Sigmoid colon (tissue), 7 donors: ENCODE measurements around the gene KIAA0040. TPM values are rescaled to one million over a fixed set of nuclear protein-coding genes. Genes with fewer than 3 reads are reported as not detected.

Experiments
- DNase-seq: peaks from one replicate; pipeline ENCODE4 v3.0.0-alpha.2; 2019
- H3K27ac ChIP-seq, 4 donors: fragments of 200-600 bp; sonication (generic); one replicate each; pipeline ENCODE4 v1.5.1; 2016 to 2019; ENCODE audit warnings: mild to moderate bottlenecking in 1 of 4
- H3K27me3 ChIP-seq, 3 donors: fragments of 200-600 bp; sonication (generic); one replicate each; pipeline ENCODE4 v1.5.1; 2019; ENCODE audit warnings: mild to moderate bottlenecking in 1 of 3
- H3K36me3 ChIP-seq, 4 donors: fragments of 200-600 bp; sonication (generic); one replicate each; pipeline ENCODE4 v1.5.1; 2016 to 2019
- H3K4me1 ChIP-seq, 4 donors: fragments of 200-600 bp; sonication (generic); one replicate each; pipeline ENCODE4 v1.5.1; 2017 to 2019
- H3K4me3 ChIP-seq, 4 donors: fragments of 200-600 bp; sonication (generic); one replicate each; pipeline ENCODE4 v1.5.1; 2017 to 2019; ENCODE audit warnings: mild to moderate bottlenecking in 2 of 4, moderate library complexity in 1 of 4
- H3K9me3 ChIP-seq, 4 donors: fragments of 200-600 bp in 3 of 4; sonication (generic) in 3 of 4; one replicate each; pipeline versions ENCODE4 v1.5.1 to v1.6.1; 2013 to 2019
- CTCF ChIP-seq, 4 experiments: fragments of 450-650 bp in 3 of 4; fragments of 200-600 bp in 1 of 4; IDR thresholded peaks; one replicate each; pipeline ENCODE4 v1.5.1; 2016 to 2019; ENCODE audit warnings: antibody characterized with exemption in 4 of 4, mild to moderate bottlenecking in 3 of 4, moderate library complexity in 2 of 4
- EP300 ChIP-seq, 4 donors: sonication (generic); formaldehyde crosslinking; IDR thresholded peaks; one replicate each; pipeline ENCODE4 v1.6.1; 2017; ENCODE audit warnings: antibody characterized with exemption in 4 of 4
- POLR2A ChIP-seq, 2 donors: fragments of 450-650 bp; IDR thresholded peaks; one replicate each; pipeline ENCODE4 v1.6.1; 2016; ENCODE audit warnings: antibody characterized with exemption in 2 of 2, mild to moderate bottlenecking in 2 of 2, moderate library complexity in 2 of 2
- POLR2AphosphoS5 ChIP-seq, 4 donors: sonication (generic); formaldehyde crosslinking; IDR thresholded peaks; one replicate each; pipeline ENCODE4 v1.6.1; 2017; ENCODE audit warnings: antibody characterized with exemption in 4 of 4
- WGBS, 2 donors: extraction: QIAGEN DNeasy Blood & Tissue Kit; methylation state at CpG; one replicate each; pipeline ENCODE4 v1.1.7; 2013; 5-methylcytosine and 5-hydroxymethylcytosine counted together
- intact Hi-C: fragments of 100-400 bp; cut with DNase I; formaldehyde crosslinking; loops from one replicate; pipeline ENCODE4 v1.15.1; 2023
- polyA plus RNA-seq, 3 donors: library from polyadenylated mRNA; stranded (reverse); fragments of 200-250 nt; gene quantifications; one replicate each; pipeline ENCODE4 v1.2.3, GENCODE V29; 2013
- total RNA-seq, 4 donors: library from RNA; depleted of rRNA; stranded (reverse); fragments of >200 nt; gene quantifications; one replicate each; pipeline ENCODE4 v1.1.0, GENCODE V29; 2016
- donor health status: healthy with polysubstance abuse.
- donor health status: Bipolar disorder and iron deficiency.
- donor health status: healthy.

The KIAA0040 gene
- total and polyA plus RNA-seq, 7 donors: 6.6 to 28.2 (median 18.8) TPM

DNA sequence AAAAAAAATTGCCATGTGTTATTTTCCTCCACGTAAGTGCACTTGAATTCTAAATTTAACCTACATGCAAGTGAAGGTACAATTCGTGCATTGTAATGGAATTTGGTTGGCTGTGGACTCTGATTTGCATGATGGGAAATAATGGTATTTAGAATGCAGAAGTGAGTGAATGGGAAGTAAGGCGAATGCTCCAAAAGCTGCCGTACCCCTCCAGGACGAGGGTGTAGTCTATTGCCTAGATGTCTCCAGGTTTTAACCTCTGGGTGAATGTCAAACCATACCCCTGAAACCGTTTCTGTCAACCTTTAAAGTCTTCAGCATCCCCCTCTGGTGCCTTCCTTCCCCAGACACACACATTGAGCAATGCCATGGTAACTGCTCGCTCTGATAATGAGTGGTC, 44.5 kb downstream of the KIAA0040 start:
- H3K27ac ChIP-seq: no peak overlapping the region
- intact Hi-C loops: no loop called here
- no peaks in the 10 kb centered on the region for H3K36me3 ChIP-seq
- H3K9me3 ChIP-seq: no peaks in the 10 kb centered on the region
- TF ChIP-seq POLR2A (IDR thresholded peaks at IDR 0.05): no peak
- TF ChIP-seq POLR2AphosphoS5 (IDR thresholded peaks at IDR 0.05): no peak
- no peak for TF ChIP-seq CTCF (IDR thresholded peaks at IDR 0.05)
- no peak for TF ChIP-seq EP300 (IDR thresholded peaks at IDR 0.05)
- no peaks in the 10 kb centered on the region for H3K27me3 ChIP-seq
- DNase-seq: no peak
- H3K4me1 ChIP-seq: peaks cover 0 to 17% (median 12%) of the 10 kb centered on the region in 4 donors
- 68 to 72% methylated on average over 7 of the region's 7 CpGs for WGBS, 2 donors
- no peak overlapping the region for H3K4me3 ChIP-seq

DNA sequence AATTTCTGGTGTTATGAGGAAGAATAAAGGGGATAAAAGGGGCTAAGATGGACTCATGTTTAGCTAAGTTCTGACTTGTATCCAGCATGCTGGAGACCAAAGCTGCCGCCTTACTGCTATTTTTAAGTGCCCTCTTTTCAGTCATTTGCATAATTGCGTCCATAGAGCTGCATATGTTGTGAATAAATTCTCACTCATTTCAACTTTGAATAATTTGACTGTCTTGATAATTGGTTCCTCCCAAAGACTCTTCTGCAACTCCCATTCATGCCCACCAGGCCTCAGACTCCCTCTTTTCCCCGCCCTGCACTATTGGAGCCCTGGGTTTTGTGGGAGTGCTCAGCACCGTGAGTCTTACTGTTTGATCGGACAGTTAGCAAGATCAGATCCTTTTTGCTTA, 45.0 kb downstream of the KIAA0040 start:
- no peak overlapping the region for H3K4me3 ChIP-seq
- H3K9me3 ChIP-seq: no peaks in the 10 kb centered on the region
- H3K27ac ChIP-seq: no peak overlapping the region
- peaks cover 0 to 17% (median 12%) of the 10 kb centered on the region in 4 donors for H3K4me1 ChIP-seq
- no peaks in the 10 kb centered on the region for H3K27me3 ChIP-seq
- H3K36me3 ChIP-seq: no peaks in the 10 kb centered on the region
- 89 to 90% methylated on average over 5 of the region's 5 CpGs for WGBS, 2 donors
- no peak for DNase-seq
- intact Hi-C loops: no loop called here
- TF ChIP-seq POLR2A (IDR thresholded peaks at IDR 0.05): no peak
- no peak for TF ChIP-seq CTCF (IDR thresholded peaks at IDR 0.05)
- TF ChIP-seq EP300 (IDR thresholded peaks at IDR 0.05): no peak
- TF ChIP-seq POLR2AphosphoS5 (IDR thresholded peaks at IDR 0.05): no peak

GRCh38 chr1:175146529-175147213, 45.9 kb downstream of the KIAA0040 start:
- WGBS, 2 donors: 31 to 33% methylated on average over 21 of the region's 21 CpGs
- Histone ChIP-seq H3K4me1 (peaks cover 0 to 17% (median 10%) of the 10 kb centered on the region in 4 donors), H3K27ac (no peak overlapping the region), H3K4me3 (no peak overlapping the region), H3K9me3 (no peaks in the 10 kb centered on the region), H3K36me3 (no peaks in the 10 kb centered on the region), H3K27me3 (no peaks in the 10 kb centered on the region)
- DNase-seq: peak; percentile 77
- intact Hi-C loops: no loop called here
- TF ChIP-seq CTCF (IDR thresholded peaks at IDR 0.05) (peak; percentile 20 to 73 (median 54)), POLR2A (IDR thresholded peaks at IDR 0.05) (no peak)

DNA sequence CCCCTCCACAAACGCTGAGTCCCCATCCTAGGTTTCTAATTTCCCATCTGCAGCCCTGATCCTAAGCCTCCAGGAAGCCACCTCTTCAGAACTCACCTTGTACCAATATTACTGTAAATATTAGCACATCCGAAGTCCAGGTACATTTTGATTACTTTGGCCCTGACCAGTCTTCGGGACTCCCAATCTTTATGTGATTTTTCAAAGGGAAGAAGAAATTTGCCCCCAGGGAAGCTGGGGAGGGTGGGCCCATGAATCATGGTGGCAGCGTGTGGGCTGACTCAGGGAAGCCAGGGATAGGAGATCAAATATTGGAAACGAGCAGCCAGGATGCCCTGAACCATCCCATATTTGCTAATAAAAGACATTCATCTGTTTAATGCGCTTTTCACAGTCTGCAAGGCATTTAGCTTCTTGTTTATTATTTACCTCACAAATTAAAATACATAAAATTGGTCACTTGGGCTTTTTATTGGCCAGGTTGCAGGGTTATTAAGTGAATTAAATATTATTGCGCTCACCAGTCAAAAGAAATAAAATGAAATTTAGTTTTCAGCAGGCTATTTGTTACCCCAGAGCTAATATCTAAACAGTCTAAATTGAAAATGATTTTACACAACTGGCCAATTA, 46.6 kb downstream of the KIAA0040 start:
- intact Hi-C loops: no loop called here
- Histone ChIP-seq H3K4me1 (peaks cover 0 to 17% (median 10%) of the 10 kb centered on the region in 4 donors), H3K36me3 (no peaks in the 10 kb centered on the region), H3K27me3 (no peaks in the 10 kb centered on the region), H3K9me3 (no peaks in the 10 kb centered on the region), H3K27ac (no peak overlapping the region), H3K4me3 (no peak overlapping the region)
- TF ChIP-seq POLR2A (IDR thresholded peaks at IDR 0.05): no peak
- WGBS, 2 donors: 43 to 65% methylated on average over 7 of the region's 7 CpGs
- DNase-seq: no peak

GRCh38 chr1:175138579-175138978, 54.0 kb downstream of the KIAA0040 start:
- no peak overlapping the region for H3K4me3 ChIP-seq
- TF ChIP-seq POLR2A (IDR thresholded peaks at IDR 0.05): no peak
- intact Hi-C loops: no loop called here
- no peaks in the 10 kb centered on the region for H3K36me3 ChIP-seq
- H3K4me1 ChIP-seq: peaks cover 0 to 3% (median 0%) of the 10 kb centered on the region in 4 donors
- WGBS, 2 donors: 36 to 49% methylated on average over 2 of the region's 2 CpGs
- no peaks in the 10 kb centered on the region for H3K27me3 ChIP-seq
- no peak for DNase-seq
- H3K27ac ChIP-seq: peak overlapping the region in 1 of 4 donors; percentile 60
- H3K9me3 ChIP-seq: no peaks in the 10 kb centered on the region
